GM23248 (cell line): ENCODE measurements around the gene GJB5.

Experiments used
- EZH2 ChIP-seq: fragments of 200-600 bp; sonication (generic); IDR thresholded peaks from 2 replicates; pipeline ENCODE4 v1.6.1; 2018; ENCODE audit warnings: antibody characterized with exemption, mild to moderate bottlenecking; ENCODE audit not compliant: insufficient read depth, poor library complexity, severe bottlenecking
- EZH2phosphoT487 ChIP-seq: fragments of 200-600 bp; sonication (generic); IDR thresholded peaks from 2 replicates; pipeline ENCODE4 v1.6.1; 2018; ENCODE audit warnings: antibody characterized with exemption, moderate library complexity, mild to moderate bottlenecking, low read depth; ENCODE audit not compliant: insufficient read depth

DNA sequence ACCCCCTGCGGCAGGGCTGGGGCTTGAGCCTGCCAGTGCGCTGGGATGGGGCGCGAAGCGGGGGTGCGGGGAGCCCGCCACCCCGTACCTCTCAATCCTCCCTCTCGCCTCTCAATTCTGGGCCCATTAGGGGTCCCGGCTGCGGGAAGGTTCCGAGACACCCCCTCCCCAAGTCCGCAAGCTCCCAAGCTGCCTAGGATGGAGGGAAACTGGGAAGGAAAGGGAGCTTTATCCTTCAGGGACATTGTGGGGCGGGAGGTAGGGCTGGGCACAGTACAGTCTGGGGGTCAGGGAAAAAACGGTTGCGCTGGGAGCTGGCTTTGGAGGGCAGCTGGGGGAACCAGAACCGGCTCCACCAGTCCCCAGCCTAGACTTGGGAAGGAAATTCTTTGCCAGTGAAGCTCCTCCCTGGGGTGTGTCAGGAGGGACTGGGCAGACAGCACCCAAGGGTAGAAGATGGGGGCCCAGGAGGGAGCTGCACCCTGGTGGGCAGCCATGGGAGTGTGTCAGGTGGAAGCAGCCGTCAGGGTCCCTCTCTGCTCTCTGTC lies 27.1 kb downstream of the GJB5 start:
- TF ChIP-seq EZH2 (no peak), EZH2phosphoT487 (no peak)
